Esophagus muscularis mucosa (tissue), 4 donors: ENCODE measurements around the gene RPS13.

Experiments
- CTCF ChIP-seq, 3 experiments: fragments of 200-600 bp in 2 of 3; fragments of 450-650 bp in 1 of 3; sonication (generic) in 2 of 3; IDR thresholded peaks; one replicate each; pipeline ENCODE4 v1.5.1; 2017 to 2019; ENCODE audit warnings: antibody characterized with exemption in 3 of 3, mild to moderate bottlenecking in 2 of 3, moderate library complexity in 1 of 3
- EP300 ChIP-seq: sonication (generic); formaldehyde crosslinking; IDR thresholded peaks from one replicate; pipeline ENCODE4 v1.6.1; 2017; ENCODE audit warnings: antibody characterized with exemption
- POLR2A ChIP-seq: fragments of 450-650 bp; IDR thresholded peaks from one replicate; pipeline ENCODE4 v1.6.1; 2017; ENCODE audit warnings: antibody characterized with exemption, moderate library complexity, mild to moderate bottlenecking, low read depth

- TF ChIP-seq POLR2A (no peak), CTCF (IDR thresholded peaks at IDR 0.05) (peak; percentile 49 to 70 (median 54)), EP300 (no peak)
Measured at GRCh38 chr11:17063171-17064002, 14.1 kb downstream of the RPS13 start.
